ENCODE measurements around the gene NT5DC2. TPM values are rescaled to one million over a fixed set of nuclear protein-coding genes. Genes with fewer than 3 reads are reported as not detected.

The NT5DC2 gene
- total and polyA plus RNA-seq, 10 of the 15 experiments (the other 5 are each of a cell fraction or from before 2014, with no cell fraction given) = 21.6 to 135 (median 66.8) TPM

- DNase-seq (ENCODE audit: low read depth, low spot score) = no peak
- Histone ChIP-seq H4K20me1 (ENCODE audit: control insufficient read depth, insufficient read depth) (no peaks in the 10 kb centered on the region), H3K36me3 (ENCODE audit: control insufficient read depth in 2 of 2, insufficient read depth in 2 of 2, low read length in 1 of 2) (peaks cover 5 to 37% of the 10 kb centered on the region in 2 experiments), H3K4me3 (no peak overlapping the region), H3K4me2 (ENCODE audit: control insufficient read depth, insufficient read depth) (no peak overlapping the region), H3K79me2 (ENCODE audit: control insufficient read depth, insufficient read depth, low read length) (no peaks in the 10 kb centered on the region), H3K9ac (ENCODE audit: control insufficient read depth, insufficient read depth, low read length) (no peak overlapping the region), H3K4me1 (ENCODE audit: control insufficient read depth, insufficient read depth, low read length) (no peaks in the 10 kb centered on the region), H3K27me3 (replicated peaks in 1 of 2; ENCODE audit: control insufficient read depth in 2 of 2, insufficient read depth in 2 of 2, low read length in 1 of 2) (no peaks in the 10 kb centered on the region), H3K27ac (ENCODE audit: control insufficient read depth, insufficient read depth) (no peak overlapping the region), H3K9me3 (replicated peaks; ENCODE audit: control insufficient read depth, insufficient read depth, low read length) (no peaks in the 10 kb centered on the region), H2AFZ (ENCODE audit: control insufficient read depth, low read depth, low read length) (no peak overlapping the region)
- ChIA-PET SMC1A (ENCODE audit: uncharacterized antibody, unreplicated experiment) (no interaction called here), POLR2A (no interaction called here), RAD21 (ENCODE audit: unreplicated experiment) (no interaction called here), CTCF (no interaction called here)
- 94% methylated on average over 1 of the region's 1 CpG for WGBS (ENCODE audit: insufficient coverage, insufficient replicate concordance, low lambda C conversion rate, missing lambda C conversion rate)
- BruUV-seq (replicated peaks) = no TSS peak
- FAIRE-seq = no peak
- no peak for ATAC-seq
- intact Hi-C loops (cut with micrococcal nuclease; ENCODE audit: unreplicated experiment) = no loop called here
- TF ChIP-seq HSF1 (IDR thresholded peaks at IDR 0.05; ENCODE audit: low read depth, low read length) = no peak
- in situ Hi-C loops (cut with MboI) = no loop called here
Observed at GRCh38 chr3:52555056-52555455, 21.4 kb upstream of the NT5DC2 start.

DNA sequence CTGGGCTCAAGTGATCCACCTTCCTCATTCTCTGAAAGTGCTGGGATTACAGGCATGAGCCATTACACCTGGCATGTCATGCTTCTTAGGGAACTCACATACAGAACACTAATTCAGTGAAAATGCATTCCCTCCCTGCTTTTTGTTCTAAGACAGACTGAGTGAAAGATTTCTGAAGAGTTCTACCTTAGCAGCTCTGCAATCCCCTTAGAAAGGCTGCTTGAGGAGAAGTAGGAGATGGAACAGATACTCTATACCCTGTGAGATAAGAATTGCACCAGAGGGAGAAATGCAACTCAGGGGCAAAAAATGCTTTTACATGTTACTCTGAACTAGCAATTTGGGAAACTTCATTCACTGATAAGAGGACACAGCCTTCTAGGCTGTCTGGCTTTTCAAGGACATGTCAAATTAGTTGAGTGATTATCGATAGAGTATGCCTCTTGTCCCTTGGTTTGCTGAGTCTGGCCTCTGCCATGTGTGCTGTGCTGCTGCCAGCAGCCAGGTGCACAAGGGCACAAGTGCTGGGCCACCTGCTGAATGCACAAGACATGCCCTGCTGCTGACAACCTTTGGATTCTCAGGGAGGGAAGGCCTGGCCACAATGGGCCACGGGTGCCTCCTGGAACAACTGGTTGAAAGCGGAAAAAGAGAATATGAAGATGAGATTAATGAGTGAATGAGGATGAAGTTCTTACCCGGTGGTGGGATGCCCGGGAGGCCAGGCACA is 20.5 kb upstream of the NT5DC2 start:
- FAIRE-seq (no peak), DNase-seq (ENCODE audit: low read depth, low spot score) (no peak), ATAC-seq (no peak)
- no peak overlapping the region for H3K27ac ChIP-seq (ENCODE audit: control insufficient read depth, insufficient read depth)
- H3K9ac ChIP-seq (ENCODE audit: control insufficient read depth, insufficient read depth, low read length) = no peak overlapping the region
- ChIA-PET POLR2A (no interaction called here), RAD21 (ENCODE audit: unreplicated experiment) (no interaction called here), SMC1A (ENCODE audit: uncharacterized antibody, unreplicated experiment) (no interaction called here), CTCF (no interaction called here)
- no peaks in the 10 kb centered on the region for H3K79me2 ChIP-seq (ENCODE audit: control insufficient read depth, insufficient read depth, low read length)
- H2AFZ ChIP-seq (ENCODE audit: control insufficient read depth, low read depth, low read length) = no peak overlapping the region
- no peaks in the 10 kb centered on the region for H3K4me1 ChIP-seq (ENCODE audit: control insufficient read depth, insufficient read depth, low read length)
- no peak overlapping the region for H3K4me2 ChIP-seq (ENCODE audit: control insufficient read depth, insufficient read depth)
- H4K20me1 ChIP-seq (ENCODE audit: control insufficient read depth, insufficient read depth) = no peaks in the 10 kb centered on the region
- peaks cover 4 to 35% of the 10 kb centered on the region in 2 experiments for H3K36me3 ChIP-seq (ENCODE audit: control insufficient read depth in 2 of 2, insufficient read depth in 2 of 2, low read length in 1 of 2)
- H3K27me3 ChIP-seq (replicated peaks in 1 of 2; ENCODE audit: control insufficient read depth in 2 of 2, insufficient read depth in 2 of 2, low read length in 1 of 2) = no peaks in the 10 kb centered on the region
- TF ChIP-seq PAX8 (IDR thresholded peaks at IDR 0.05) = no peak
- no peak for TF ChIP-seq ZBED1 (IDR thresholded peaks at IDR 0.05; ENCODE audit: borderline replicate concordance)
- TF ChIP-seq, protein P1, sequence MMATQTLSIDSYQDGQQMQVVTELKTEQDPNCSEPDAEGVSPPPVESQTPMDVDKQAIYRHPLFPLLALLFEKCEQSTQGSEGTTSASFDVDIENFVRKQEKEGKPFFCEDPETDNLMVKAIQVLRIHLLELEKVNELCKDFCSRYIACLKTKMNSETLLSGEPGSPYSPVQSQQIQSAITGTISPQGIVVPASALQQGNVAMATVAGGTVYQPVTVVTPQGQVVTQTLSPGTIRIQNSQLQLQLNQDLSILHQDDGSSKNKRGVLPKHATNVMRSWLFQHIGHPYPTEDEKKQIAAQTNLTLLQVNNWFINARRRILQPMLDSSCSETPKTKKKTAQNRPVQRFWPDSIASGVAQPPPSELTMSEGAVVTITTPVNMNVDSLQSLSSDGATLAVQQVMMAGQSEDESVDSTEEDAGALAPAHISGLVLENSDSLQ (IDR thresholded peaks at IDR 0.05) = no peak
- TF ChIP-seq KAT2A (conservative IDR thresholded peaks at IDR 0.05; ENCODE audit: control insufficient read depth, low read depth, low read length) = no peak
- TF ChIP-seq ASH2L (IDR thresholded peaks at IDR 0.05; ENCODE audit: borderline replicate concordance, low read depth) = no peak
- TF ChIP-seq NFIC (IDR thresholded peaks at IDR 0.05; ENCODE audit: low read depth, low read length) = no peak
- no peak for TF ChIP-seq POLR2AphosphoS2 (IDR thresholded peaks at IDR 0.05; ENCODE audit: low read depth, low read length)
- TF ChIP-seq FOS (IDR thresholded peaks at IDR 0.05; ENCODE audit: borderline replicate concordance, extremely low read depth, insufficient read length) = no peak
- 88% methylated on average over 5 of the region's 5 CpGs for WGBS (ENCODE audit: insufficient coverage, insufficient replicate concordance, low lambda C conversion rate, missing lambda C conversion rate)
- H3K9me3 ChIP-seq (replicated peaks; ENCODE audit: control insufficient read depth, insufficient read depth, low read length) = no peaks in the 10 kb centered on the region
- H3K4me3 ChIP-seq = no peak overlapping the region
- intact Hi-C loops (cut with micrococcal nuclease; ENCODE audit: unreplicated experiment) (no loop called here), in situ Hi-C loops (cut with MboI) (no loop called here)
- BruUV-seq (replicated peaks) = no TSS peak
